Hematopoietic multipotent progenitor cell treated with erythropoietin and hydrocortisone succinate and interleukin-3 and kit ligand, for 17 days (in vitro differentiated cells): ENCODE data around the gene SIRPD.

ENCODE experiments used
- DNase-seq: peaks from one replicate; pipeline ENCODE4 v3.0.0-alpha.2; 2015; ENCODE audit warnings: low spot score

Gene SIRPD

DNA sequence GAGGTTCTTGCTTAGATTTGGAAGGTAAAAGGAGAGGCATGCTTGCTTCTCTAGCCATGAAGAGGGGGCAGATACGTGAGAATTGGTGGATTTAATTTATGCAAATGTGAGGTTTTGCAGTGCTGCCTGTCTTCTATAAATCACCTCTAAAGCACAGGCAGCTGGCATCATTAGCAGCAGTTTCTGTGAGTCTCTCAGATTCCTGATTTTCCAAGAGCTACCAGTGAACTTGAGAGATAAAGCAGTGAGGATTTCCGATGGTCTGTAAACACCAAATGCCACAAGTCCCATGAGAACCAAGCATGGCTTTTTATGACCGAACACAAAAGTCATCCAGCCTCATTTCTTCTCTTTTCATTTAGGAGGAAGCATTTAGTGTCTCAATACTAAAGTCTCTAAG, 63.1 kb downstream of the SIRPD start:
- DNase-seq = no peak

DNA sequence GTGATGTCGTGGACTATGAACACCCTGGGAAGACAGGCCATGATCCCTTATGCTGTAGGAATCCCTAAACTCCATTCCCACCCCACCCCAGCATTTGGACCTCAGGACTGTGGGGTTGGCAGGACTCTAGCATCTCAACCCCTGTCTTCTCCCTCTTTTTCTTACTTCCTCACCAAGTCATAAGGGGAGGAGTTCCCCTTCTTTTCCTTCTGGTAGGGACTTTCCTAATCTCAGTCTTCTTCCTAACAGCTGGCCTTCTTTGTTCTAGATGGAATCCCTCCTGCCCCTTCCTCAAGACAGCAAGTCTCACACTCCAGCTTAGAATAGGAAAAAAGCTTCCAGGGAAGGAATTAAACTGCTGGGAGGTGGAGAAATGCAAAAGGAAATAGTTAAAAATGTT, 64.0 kb downstream of the SIRPD start:
- DNase-seq = no peak

DNA sequence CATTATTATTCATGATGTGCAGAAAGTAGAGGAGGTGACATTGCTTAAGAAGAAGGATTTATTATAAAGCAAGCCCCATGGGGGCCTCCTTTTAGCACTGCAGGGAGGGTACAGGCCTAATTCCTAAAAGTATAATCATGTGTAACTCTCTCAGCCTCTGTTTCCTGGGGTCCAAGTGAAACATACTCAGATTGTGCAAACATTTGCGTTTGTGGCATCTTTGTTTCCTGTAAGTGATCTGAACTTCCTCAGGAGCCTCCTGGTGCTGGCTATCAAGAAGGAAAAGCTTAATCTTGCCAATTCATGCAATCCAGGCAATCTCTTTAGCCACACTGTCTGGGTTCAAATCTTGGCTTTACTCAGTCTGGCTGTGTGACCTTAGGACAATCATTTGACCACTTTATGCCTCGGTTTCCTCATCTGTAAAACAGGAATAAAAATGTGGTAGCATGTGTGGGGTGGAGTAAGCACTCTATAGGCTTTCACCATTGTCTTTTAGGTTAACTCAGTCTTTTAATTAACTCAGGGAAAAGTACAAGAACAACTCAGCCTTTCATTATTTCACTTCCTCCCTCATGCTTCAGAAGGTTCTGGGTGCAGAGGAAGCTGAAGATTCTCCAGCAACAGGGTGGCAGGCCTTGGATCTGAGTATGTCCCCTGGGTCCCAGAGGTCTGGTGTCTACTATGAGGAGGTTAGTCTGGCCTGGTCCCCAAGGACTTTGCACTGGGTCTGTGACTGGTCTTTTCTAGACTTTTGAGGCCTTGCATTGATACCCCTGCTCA, 65.5 kb downstream of the SIRPD start:
- no peak for DNase-seq

DNA sequence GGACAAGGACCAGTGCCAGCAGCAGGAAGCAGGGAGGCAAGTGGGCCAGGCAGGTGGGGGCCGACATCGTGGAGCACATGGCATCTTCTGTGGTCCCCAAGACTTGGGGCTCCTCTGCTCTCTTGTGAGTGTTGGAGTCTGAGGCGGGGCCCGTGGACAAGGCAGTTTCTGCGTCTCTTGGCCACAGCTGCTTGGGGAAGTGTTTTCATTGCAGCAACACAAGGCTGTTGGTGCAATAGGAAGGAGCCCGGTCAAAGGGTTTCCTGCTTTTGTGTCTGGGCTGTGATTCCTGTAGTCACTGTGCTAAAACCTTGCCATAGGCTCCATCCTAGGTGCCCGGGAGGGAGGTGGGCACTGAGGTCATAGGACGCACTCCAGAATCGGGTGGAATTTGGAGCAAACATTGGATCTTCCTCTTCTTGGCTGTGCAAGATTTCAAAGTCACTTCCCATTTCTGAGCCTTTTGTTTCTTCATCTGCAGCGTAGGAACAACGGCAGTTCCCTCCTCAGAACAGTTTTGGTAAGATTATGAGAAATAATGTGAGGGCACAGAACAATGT, 66.1 kb downstream of the SIRPD start, which contains the start of gene SIRPB2:
TSS of gene SIRPB2 (minus strand) at position 140 of the 560 bp plus-strand sequence. CDS start at position 79, 61 bp downstream.
- DNase-seq = no peak

DNA sequence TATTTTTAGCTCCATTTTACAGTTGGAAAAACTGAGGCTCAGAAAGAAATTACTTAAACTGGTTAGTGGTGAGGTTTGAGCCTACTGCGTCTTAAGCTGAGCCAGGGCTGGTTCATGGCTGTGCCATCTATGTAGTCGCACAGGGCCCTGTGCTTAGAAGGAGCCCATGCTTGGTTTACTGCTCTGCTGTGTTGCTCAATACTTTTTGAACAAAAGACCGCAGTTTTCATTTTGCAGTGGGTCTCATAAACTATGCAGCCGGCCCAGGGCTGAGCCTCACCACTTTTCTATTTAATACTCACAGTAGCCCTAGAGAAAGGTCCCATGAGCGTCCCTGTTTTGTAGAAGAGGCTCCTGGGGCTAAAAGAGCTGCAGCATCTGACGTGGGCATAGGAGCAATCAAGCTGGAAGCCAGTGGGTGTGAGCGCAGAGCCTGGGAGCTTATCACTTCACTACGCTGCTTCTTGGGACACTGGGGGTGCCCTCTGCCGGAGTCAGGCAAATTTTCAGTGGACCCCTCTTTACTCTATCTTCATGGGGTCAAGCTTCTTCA, 66.8 kb downstream of the SIRPD start:
- no peak for DNase-seq

DNA sequence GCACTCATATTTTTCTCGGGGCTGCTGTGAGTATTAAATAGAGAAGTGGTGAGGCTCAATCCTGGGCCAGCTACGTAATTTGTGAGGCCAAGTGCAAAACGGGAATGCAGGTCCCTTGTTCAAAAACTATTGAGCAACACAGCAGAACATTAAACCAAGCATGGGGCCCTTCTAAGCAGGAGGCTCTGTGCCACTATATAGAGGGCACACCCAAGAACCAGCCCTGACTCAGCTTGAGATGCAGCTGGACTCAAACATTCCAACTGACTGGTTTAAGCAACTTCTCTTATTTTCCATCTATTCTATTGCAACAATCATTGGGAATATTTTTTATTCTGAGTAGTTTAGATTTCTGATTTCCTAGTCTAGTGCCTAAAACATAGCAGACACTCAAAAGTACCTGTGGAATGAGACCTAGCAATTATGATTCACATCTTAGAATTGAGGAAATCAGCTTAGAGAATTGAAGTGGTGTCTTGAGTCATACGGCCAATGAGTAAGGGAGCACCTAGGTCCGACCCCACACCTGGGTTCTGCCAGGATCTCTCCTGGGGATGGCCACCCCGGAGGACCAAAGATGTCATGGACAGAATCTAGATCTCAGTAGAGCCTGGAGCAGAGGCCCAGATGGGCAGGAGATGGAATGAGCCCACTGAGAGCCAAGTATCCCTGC, 67.6 kb downstream of the SIRPD start:
- no peak for DNase-seq

DNA sequence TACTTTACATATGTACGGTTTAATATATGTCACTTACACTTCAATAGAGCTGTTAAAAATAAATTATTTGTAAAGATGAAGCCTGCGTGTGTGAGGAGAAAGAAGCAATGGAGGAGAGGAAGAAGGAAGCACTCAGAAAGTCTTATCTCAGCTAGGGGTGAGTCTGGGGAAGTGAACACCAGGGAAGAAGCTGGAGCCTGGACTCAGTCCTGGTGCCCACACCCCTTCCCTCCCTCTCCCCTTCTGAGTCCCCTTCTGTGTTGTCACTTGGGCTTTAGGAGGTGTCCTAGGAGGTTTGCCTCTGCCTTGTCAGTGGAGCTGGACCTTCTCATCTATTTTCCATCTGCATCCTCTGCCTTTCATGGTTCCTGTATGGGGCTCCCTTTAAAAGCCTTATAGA, 68.2 kb downstream of the SIRPD start:
- no peak for DNase-seq

DNA sequence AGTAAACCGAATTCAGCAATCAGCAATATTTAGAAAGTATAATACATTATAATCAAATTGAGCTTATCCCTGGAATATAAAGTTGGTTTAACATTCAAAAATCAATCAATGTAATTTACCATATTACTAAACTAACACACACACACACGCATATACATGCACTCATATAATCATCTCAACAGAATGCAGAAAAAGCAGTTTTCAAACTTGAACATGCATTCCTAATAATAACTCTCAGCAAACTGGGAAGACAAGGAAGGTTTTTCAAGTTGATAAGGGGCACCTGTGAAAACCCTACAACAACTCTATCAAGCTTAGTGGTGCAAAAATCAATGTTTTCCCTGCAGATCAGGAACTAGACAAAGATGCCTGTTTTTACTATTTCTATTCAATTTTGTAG, 70.9 kb downstream of the SIRPD start:
- no peak for DNase-seq

DNA sequence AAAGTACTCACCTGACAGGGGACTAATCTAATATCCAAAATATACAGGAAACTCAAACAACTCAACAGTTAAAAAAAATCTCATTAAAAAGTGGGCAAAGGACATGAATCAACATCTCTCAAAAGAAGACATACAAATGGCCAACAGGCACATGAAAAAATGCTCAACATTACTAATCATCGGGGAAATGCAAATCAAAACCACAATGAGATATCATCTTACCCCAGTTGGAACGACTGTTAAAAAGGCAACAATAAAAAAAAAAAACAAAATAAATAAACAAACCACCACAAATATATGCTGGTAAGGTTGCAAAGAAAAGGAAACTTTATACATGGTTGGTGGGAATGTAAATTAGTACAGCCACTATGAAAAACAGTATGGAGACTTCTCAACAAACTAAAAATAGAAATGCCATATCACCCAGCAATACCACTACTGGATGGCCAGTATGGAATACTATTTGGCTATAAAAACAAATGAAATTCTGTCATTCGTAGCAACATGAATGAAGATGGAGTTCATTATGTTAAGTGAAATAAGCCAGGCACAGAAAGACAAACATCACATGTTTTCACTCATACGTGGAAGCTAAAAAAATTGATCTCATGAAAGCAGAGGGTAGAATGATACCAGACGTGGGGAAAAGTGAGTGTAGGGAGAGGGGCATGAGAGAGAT, 72.9 kb downstream of the SIRPD start:
- no peak for DNase-seq
